Breast epithelium (tissue), 3 donors: ENCODE measurements around the gene LAMC1.

Experiments
- CTCF ChIP-seq, 3 donors: fragments of 450-650 bp; IDR thresholded peaks; one replicate each; pipeline ENCODE4 v1.5.1; 2016 to 2017; ENCODE audit warnings: antibody characterized with exemption in 3 of 3, mild to moderate bottlenecking in 3 of 3, moderate library complexity in 3 of 3
- POLR2A ChIP-seq: fragments of 450-650 bp; IDR thresholded peaks from one replicate; pipeline ENCODE4 v1.6.1; 2016; ENCODE audit warnings: antibody characterized with exemption, mild to moderate bottlenecking, moderate library complexity
- POLR2AphosphoS5 ChIP-seq, 3 donors: sonication (generic); formaldehyde crosslinking; IDR thresholded peaks; one replicate each; pipeline ENCODE4 v1.6.1; 2017; ENCODE audit warnings: antibody characterized with exemption in 3 of 3

- TF ChIP-seq CTCF (IDR thresholded peaks at IDR 0.05) (no peak), POLR2A (no peak), POLR2AphosphoS5 (IDR thresholded peaks at IDR 0.05) (no peak)
Observed at GRCh38 chr1:183034682-183035081, 11.5 kb downstream of the LAMC1 start.
